B cell (primary cell): ENCODE measurements around the gene CAPZA1. TPM values are rescaled to one million over a fixed set of nuclear protein-coding genes. Genes with fewer than 3 reads are reported as not detected.

Source experiments
- ATAC-seq: fragments of 200-7000 bp; cut with Tn5 transposase; one replicate; pipeline ENCODE4 v1.10.0; 2021; ENCODE audit warnings: low read depth, mild to moderate bottlenecking, moderate number of reproducible peaks, moderate library complexity
- CTCF ChIA-PET: fragments of 350-600 bp; sonication (Branson Sonifier 250); formaldehyde crosslinking; loops from one replicate; lab custom pipeline; 2021; ENCODE audit warnings: antibody characterized with exemption, inconsistent platforms; lab: Charles Lee
- POLR2A ChIA-PET: fragments of 350-600 bp; sonication (Branson Sonifier 250); formaldehyde crosslinking; loops from one replicate; lab custom pipeline; 2021; ENCODE audit warnings: antibody characterized with exemption; lab: Charles Lee
- DNase-seq: peaks from one replicate; pipeline ENCODE4 v3.0.0; 2013
- H2AFZ ChIP-seq: 2 replicates; pipeline ENCODE4 v1.6.1; 2012; ENCODE audit warnings: mild to moderate bottlenecking, low read depth, low read length; ENCODE audit not compliant: insufficient read depth, poor library complexity, severe bottlenecking
- H3K27ac ChIP-seq, 2 donors: 1 replicate in 1 of 2; 2 replicates in 1 of 2; pipeline ENCODE4 v1.5.1; 2012 to 2013; ENCODE audit warnings: low read length in 2 of 2, mild to moderate bottlenecking in 2 of 2, moderate library complexity in 1 of 2
- H3K27me3 ChIP-seq, 4 experiments: fragments of 200-600 bp in 1 of 4; sonication (generic) in 1 of 4; replicated peaks in 1 of 4; 1 replicate in 2 of 4; 2 replicates in 2 of 4; pipeline versions ENCODE4 v1.6.1 to v1.7.0; 2013 to 2016; ENCODE audit warnings: low read length in 3 of 4, mild to moderate bottlenecking in 2 of 4, mixed read lengths in 1 of 4, moderate library complexity in 1 of 4; ENCODE audit not compliant: insufficient read depth in 4 of 4, control insufficient read depth in 3 of 4; ENCODE audit errors: control extremely low read depth in 1 of 4
- H3K36me3 ChIP-seq, 2 experiments: replicated peaks in 1 of 2; 1 replicate in 1 of 2; 2 replicates in 1 of 2; pipeline versions ENCODE4 v1.6.1 to v1.7.1; 2013; ENCODE audit warnings: low read length in 1 of 2; ENCODE audit not compliant: insufficient read depth in 2 of 2, control insufficient read depth in 1 of 2; ENCODE audit errors: control extremely low read depth in 1 of 2, extremely low read depth in 1 of 2
- H3K4me1 ChIP-seq, 2 donors: fragments of 200-600 bp in 1 of 2; sonication (generic) in 1 of 2; 1 replicate in 1 of 2; 2 replicates in 1 of 2; pipeline versions ENCODE4 v1.5.1 to v1.6.1; 2013 to 2017; ENCODE audit warnings: low read length in 2 of 2; ENCODE audit not compliant: control insufficient read depth in 2 of 2, insufficient read depth in 2 of 2
- H3K4me2 ChIP-seq: replicated peaks from 2 replicates; pipeline ENCODE3; 2012; ENCODE audit warnings: mild to moderate bottlenecking, low read depth, low read length; ENCODE audit not compliant: poor library complexity, severe bottlenecking
- H3K4me3 ChIP-seq, 5 experiments: fragments of 200-600 bp in 1 of 5; sonication (generic) in 1 of 5; 1 replicate in 3 of 5; 2 replicates in 2 of 5; pipeline versions ENCODE4 v1.5.1 to v1.7.0; 2011 to 2016; ENCODE audit warnings: low read length in 4 of 5, mild to moderate bottlenecking in 4 of 5, low read depth in 2 of 5, control low read depth in 1 of 5, moderate library complexity in 1 of 5; ENCODE audit not compliant: insufficient read depth in 1 of 5; ENCODE audit errors: control extremely low read depth in 1 of 5, extremely low read depth in 1 of 5
- H3K79me2 ChIP-seq: fragments of 200-600 bp; sonication (generic); one replicate; pipeline ENCODE4 v1.6.0; 2016; ENCODE audit warnings: low read length; ENCODE audit not compliant: control insufficient read depth, insufficient read depth
- H3K9ac ChIP-seq: fragments of 200-600 bp; sonication (generic); 2 replicates; pipeline ENCODE4 v1.6.1; 2017; ENCODE audit warnings: mild to moderate bottlenecking, low read length, moderate library complexity
- H3K9me3 ChIP-seq, 3 donors: one replicate each; pipeline versions ENCODE4 v1.6.1 to v1.7.1; 2013; ENCODE audit warnings: low read length in 2 of 3; ENCODE audit not compliant: control insufficient read depth in 2 of 3, insufficient read depth in 1 of 3; ENCODE audit errors: control extremely low read depth in 1 of 3
- H4K20me1 ChIP-seq: 2 replicates; pipeline ENCODE4 v1.6.0; 2012; ENCODE audit warnings: mild to moderate bottlenecking, low read length; ENCODE audit not compliant: insufficient read depth, control insufficient read depth, poor library complexity, severe bottlenecking
- H3K27ac Mint-ChIP-seq: one replicate; pipeline ENCODE4 v1.8.0; 2021; ENCODE audit warnings: mixed read lengths
- H3K27me3 Mint-ChIP-seq: one replicate; pipeline ENCODE4 v1.8.0; 2021; ENCODE audit warnings: mixed read lengths
- H3K4me1 Mint-ChIP-seq: one replicate; pipeline ENCODE4 v1.8.0; 2021; ENCODE audit warnings: mixed read lengths
- H3K4me3 Mint-ChIP-seq: one replicate; pipeline ENCODE4 v1.8.0; 2021; ENCODE audit warnings: mixed read lengths
- H3K9me3 Mint-ChIP-seq: one replicate; pipeline ENCODE4 v1.8.0; 2022; ENCODE audit warnings: mixed read lengths; ENCODE audit not compliant: insufficient read depth
- CTCF ChIP-seq: fragments of 200-600 bp; IDR thresholded peaks from one replicate; pipeline ENCODE4 v1.8.0; 2022; ENCODE audit warnings: antibody characterized with exemption, mild to moderate bottlenecking
- EZH2 ChIP-seq: IDR thresholded peaks from 2 replicates; pipeline ENCODE4 v1.6.1; 2012; ENCODE audit warnings: borderline replicate concordance, low read depth, mild to moderate bottlenecking, moderate library complexity, low read length; ENCODE audit not compliant: insufficient read depth, poor library complexity, severe bottlenecking
- WGBS: methylation state at CpG from one replicate; pipeline ENCODE4 v1.1.5; 2013; ENCODE audit warnings: missing lambda C conversion rate; ENCODE audit not compliant: insufficient coverage; 5-methylcytosine and 5-hydroxymethylcytosine counted together
- intact Hi-C: fragments of 100-400 bp; cut with micrococcal nuclease; formaldehyde crosslinking; loops from one replicate; pipeline ENCODE4 v1.10.0; 2022
- polyA plus RNA-seq: library from polyadenylated mRNA; depleted of rRNA; stranded (reverse); fragments of >200 nt; gene quantifications from 2 replicates; pipeline ENCODE4 v1.2.3, GENCODE V29; 2012
- total RNA-seq, 2 donors: library from RNA; stranded (reverse); fragments of 120-200 nt in 1 of 2; gene quantifications; 1 replicate in 1 of 2; 2 replicates in 1 of 2; pipeline versions ENCODE4 v1.2.3 to v1.2.4, GENCODE V29; 2013 to 2022

Gene CAPZA1
- total and polyA plus RNA-seq, 2 donors (not counting 1 experiment from before 2014, with no cell fraction given): 52.2 to 172 TPM

GRCh38 chr1:112704934-112705627 lies 85.4 kb downstream of the CAPZA1 start:
- POLR2A ChIA-PET: interaction anchor here (0.7 to 1.9 kb wide), 2 partner anchors 10 to 30 kb away, joined by 3 to 6 read pairs; partner anchors contain the start of genes MOV10 and PPM1J
- H3K4me3 ChIP-seq: peak overlapping the region in 2 of 5 experiments; percentile 3 to 7

More at GRCh38 chr1:112704934-112705627, 85.4 kb downstream of the CAPZA1 start:
- Histone ChIP-seq H3K4me2 (peak overlapping the region; percentile 92), H3K79me2 (no peaks in the 10 kb centered on the region), H3K4me1 (peaks cover 54 to 66% of the 10 kb centered on the region in 2 donors), H3K27me3 (no peaks in the 10 kb centered on the region), H3K36me3 (no peaks in the 10 kb centered on the region), H3K9ac (no peak overlapping the region), H3K27ac (peak overlapping the region in 1 of 2 donors; percentile 22), H3K9me3 (no peaks in the 10 kb centered on the region), H2AFZ (peak overlapping the region; percentile 68), H4K20me1 (no peaks in the 10 kb centered on the region)
- CTCF ChIA-PET: interaction anchor here (1.0 to 2.7 kb wide), 4 partner anchors 10 to 314 kb away, joined by 5 to 21 read pairs (median 10); partner anchors contain the start of gene PPM1J
- intact Hi-C loops: no loop called here
- no peaks in the 10 kb centered on the region for H3K27me3 Mint-ChIP-seq
- TF ChIP-seq EZH2 (no peak), CTCF (no peak)
- 24% methylated on average over 8 of the region's 13 CpGs for WGBS
- DNase-seq: peak; percentile 51
- peak; percentile 5 for ATAC-seq
- no peaks in the 10 kb centered on the region for H3K9me3 Mint-ChIP-seq
- peak overlapping the region; percentile 81 for H3K27ac Mint-ChIP-seq
- peak overlapping the region; percentile 72 for H3K4me3 Mint-ChIP-seq
- H3K4me1 Mint-ChIP-seq: peaks cover 70% of the 10 kb centered on the region
